ENCODE data around the gene SULT4A1.

- TF ChIP-seq CTCF (IDR thresholded peaks at IDR 0.05; ENCODE audit: insufficient read depth, low read length) (no peak), REST (IDR thresholded peaks at IDR 0.05; ENCODE audit: insufficient replicate concordance, low read depth) (no peak), GABPA (IDR thresholded peaks at IDR 0.05; ENCODE audit: low read depth) (no peak), POLR2AphosphoS5 (IDR thresholded peaks at IDR 0.05; ENCODE audit: low read depth) (no peak)
Observed at GRCh38 chr22:43878079-43878795, 15.9 kb upstream of the SULT4A1 start.
